Caco-2 (cell line): ENCODE data around the gene GPC6. TPM values are rescaled to one million over a fixed set of nuclear protein-coding genes. Genes with fewer than 3 reads are reported as not detected.

Experiments used
- BruUV-seq: library from RNA; stranded (reverse); fragments of 400-500 nt; replicated peaks from 2 replicates; lab custom pipeline; 2021; lab: Mats Ljungman, UMichigan
- CTCF ChIA-PET: fragments of 300-600 bp; sonication (Branson Sonifier 250); formaldehyde crosslinking; loops from one replicate; lab custom pipeline; 2022; ENCODE audit warnings: antibody characterized with exemption; lab: Charles Lee
- POLR2A ChIA-PET: fragments of 300-600 bp; sonication (Branson Sonifier 250); formaldehyde crosslinking; loops from one replicate; lab custom pipeline; 2022; ENCODE audit warnings: antibody characterized with exemption; lab: Charles Lee
- DNase-seq, 2 experiments: peaks; one replicate each; pipeline versions ENCODE4 v3.0.0 to v3.0.0-alpha.2; 2020 to 2022
- H3K27me3 ChIP-seq: replicated peaks from 2 replicates; pipeline ENCODE4 v1.6.0; 2011; ENCODE audit warnings: low read length; ENCODE audit not compliant: control insufficient read depth, insufficient read depth
- H3K36me3 ChIP-seq: 2 replicates; pipeline ENCODE4 v1.5.1; 2011; ENCODE audit warnings: low read length; ENCODE audit not compliant: control insufficient read depth, insufficient read depth
- H3K4me1 ChIP-seq: fragments of 250-450 bp; sonication (Bioruptor Pico); 2 replicates; pipeline ENCODE4 v1.5.1; 2020; ENCODE audit warnings: mild to moderate bottlenecking
- H3K4me3 ChIP-seq: 2 replicates; pipeline ENCODE4 v1.5.1; 2011; ENCODE audit warnings: low read depth, mild to moderate bottlenecking, control low read depth, low read length
- H3K9me3 ChIP-seq: fragments of 250-450 bp; sonication (Bioruptor Pico); 2 replicates; pipeline ENCODE4 v1.5.1; 2020; ENCODE audit warnings: mild to moderate bottlenecking, moderate library complexity
- H3K27ac Mint-ChIP-seq: one replicate; pipeline ENCODE4 v1.8.0; 2022; ENCODE audit warnings: mixed read lengths; ENCODE audit not compliant: unreplicated experiment
- H3K27me3 Mint-ChIP-seq: one replicate; pipeline ENCODE4 v1.8.0; 2022; ENCODE audit warnings: mixed read lengths; ENCODE audit not compliant: insufficient read depth, unreplicated experiment
- H3K36me3 Mint-ChIP-seq: one replicate; pipeline ENCODE4 v1.8.0; 2022; ENCODE audit warnings: mild to moderate bottlenecking, mixed read lengths; ENCODE audit not compliant: insufficient read depth, unreplicated experiment
- H3K4me1 Mint-ChIP-seq: one replicate; pipeline ENCODE4 v1.8.0; 2022; ENCODE audit warnings: low read depth, mixed read lengths; ENCODE audit not compliant: unreplicated experiment
- H3K4me3 Mint-ChIP-seq: one replicate; pipeline ENCODE4 v1.8.0; 2022; ENCODE audit warnings: mild to moderate bottlenecking, moderate library complexity, mixed read lengths; ENCODE audit not compliant: unreplicated experiment
- H3K9me3 Mint-ChIP-seq: one replicate; pipeline ENCODE4 v1.8.0; 2022; ENCODE audit warnings: mixed read lengths; ENCODE audit not compliant: unreplicated experiment
- CTCF ChIP-seq, 2 experiments: fragments of 200-600 bp in 1 of 2; IDR thresholded peaks; 1 replicate in 1 of 2; 2 replicates in 1 of 2; pipeline versions ENCODE4 v1.5.1 to v1.8.0; 2011 to 2022; ENCODE audit warnings: antibody characterized with exemption in 1 of 2, control low read depth in 1 of 2, inconsistent platforms in 1 of 2, low read depth in 1 of 2, low read length in 1 of 2, mild to moderate bottlenecking in 1 of 2, moderate library complexity in 1 of 2; ENCODE audit not compliant: insufficient read depth in 1 of 2, severe bottlenecking in 1 of 2, unreplicated experiment in 1 of 2
- intact Hi-C: fragments of 100-400 bp; cut with micrococcal nuclease; formaldehyde crosslinking; loops from one replicate; pipeline ENCODE4 v1.10.0; 2022; ENCODE audit not compliant: unreplicated experiment
- total RNA-seq: library from RNA; stranded (reverse); gene quantifications from 2 replicates; pipeline ENCODE4 v1.2.3, GENCODE V29; 2022

The GPC6 gene
- total RNA-seq, 1 experiment from 2014 or later: 0.16 TPM

GRCh38 chr13:93243375-93244063, 16.9 kb downstream of the GPC6 start:
- H3K4me1 Mint-ChIP-seq: no peaks in the 10 kb centered on the region
- DNase-seq: no peak
- intact Hi-C loops: no loop called here
- BruUV-seq: no TSS peak
- H3K4me3 Mint-ChIP-seq: no peak overlapping the region
- ChIA-PET CTCF (no interaction called here), POLR2A (no interaction called here)
- no peaks in the 10 kb centered on the region for H3K27me3 Mint-ChIP-seq
- H3K27ac Mint-ChIP-seq: no peak overlapping the region
- Histone ChIP-seq H3K4me1 (no peaks in the 10 kb centered on the region), H3K36me3 (no peaks in the 10 kb centered on the region), H3K4me3 (no peak overlapping the region), H3K27me3 (no peaks in the 10 kb centered on the region), H3K9me3 (peaks cover 13% of the 10 kb centered on the region)
- H3K9me3 Mint-ChIP-seq: peaks cover 31% of the 10 kb centered on the region
- TF ChIP-seq CTCF (IDR thresholded peaks at IDR 0.05; ENCODE audit: insufficient read depth in 1 of 2, low read depth in 1 of 2, low read length in 1 of 2, severe bottlenecking in 1 of 2, unreplicated experiment in 1 of 2): no peak
- H3K36me3 Mint-ChIP-seq: no peaks in the 10 kb centered on the region

DNA sequence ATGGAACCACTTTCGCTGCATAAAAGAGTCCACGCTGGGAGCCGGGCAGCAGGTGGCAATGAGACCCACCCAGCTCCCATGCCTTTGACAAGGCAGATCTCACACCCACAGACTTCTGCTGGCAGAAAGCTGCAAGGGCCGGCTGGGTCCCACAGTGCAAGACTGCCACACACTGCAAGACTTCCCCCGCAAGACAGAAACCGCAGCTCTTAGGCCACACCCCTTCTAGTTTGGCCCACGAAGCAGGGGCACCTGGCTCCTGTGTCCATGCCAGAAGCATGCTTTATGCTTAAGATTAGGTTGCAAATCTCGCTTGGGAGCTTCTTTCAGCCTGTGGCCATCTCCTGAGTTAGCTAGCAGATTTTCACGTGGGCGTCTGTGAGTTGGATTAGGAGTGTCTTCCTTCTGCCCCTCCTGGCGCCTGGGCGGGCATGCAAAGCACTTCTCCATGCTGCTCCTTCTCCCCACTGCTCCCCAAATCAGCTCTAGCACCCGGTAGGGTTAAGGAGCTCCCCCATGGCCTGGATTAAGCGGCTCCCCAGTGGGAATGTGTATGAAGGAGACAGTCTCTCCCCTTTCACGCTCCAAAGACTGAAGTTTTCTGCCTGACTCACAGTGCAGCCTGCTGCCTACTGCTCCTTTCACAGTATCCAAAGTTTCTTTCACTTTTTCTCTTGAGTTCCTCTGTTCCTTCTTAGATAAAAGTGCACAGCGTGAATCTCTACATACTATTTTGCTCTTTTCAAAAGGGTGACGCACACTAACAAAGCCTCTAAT, 17.7 kb downstream of the GPC6 start:
- Mint-ChIP-seq H3K4me1 (no peaks in the 10 kb centered on the region), H3K27ac (no peak overlapping the region), H3K27me3 (no peaks in the 10 kb centered on the region), H3K9me3 (peaks cover 23% of the 10 kb centered on the region), H3K36me3 (no peaks in the 10 kb centered on the region), H3K4me3 (no peak overlapping the region)
- Histone ChIP-seq H3K4me3 (no peak overlapping the region), H3K27me3 (no peaks in the 10 kb centered on the region), H3K9me3 (peaks cover 5% of the 10 kb centered on the region), H3K4me1 (no peaks in the 10 kb centered on the region), H3K36me3 (no peaks in the 10 kb centered on the region)
- CTCF ChIA-PET: interaction anchor here (0.6 kb wide), 1 partner anchor 522 kb away, joined by 3 read pairs; no protein-coding TSS in a partner anchor
- BruUV-seq: no TSS peak
- TF ChIP-seq CTCF (IDR thresholded peaks at IDR 0.05; ENCODE audit: insufficient read depth in 1 of 2, low read depth in 1 of 2, low read length in 1 of 2, severe bottlenecking in 1 of 2, unreplicated experiment in 1 of 2): no peak
- no peak for DNase-seq
- intact Hi-C loops: no loop called here
- POLR2A ChIA-PET: no interaction called here

GRCh38 chr13:93244918-93245280, 18.3 kb downstream of the GPC6 start:
- Mint-ChIP-seq H3K36me3 (no peaks in the 10 kb centered on the region), H3K27me3 (no peaks in the 10 kb centered on the region), H3K4me3 (no peak overlapping the region), H3K4me1 (no peaks in the 10 kb centered on the region), H3K9me3 (peaks cover 21% of the 10 kb centered on the region), H3K27ac (no peak overlapping the region)
- no peaks in the 10 kb centered on the region for H3K36me3 ChIP-seq
- DNase-seq: no peak
- BruUV-seq: no TSS peak
- no peaks in the 10 kb centered on the region for H3K9me3 ChIP-seq
- ChIA-PET POLR2A (no interaction called here), CTCF (no interaction called here)
- no peaks in the 10 kb centered on the region for H3K4me1 ChIP-seq
- intact Hi-C loops: no loop called here
- H3K27me3 ChIP-seq: no peaks in the 10 kb centered on the region
- H3K4me3 ChIP-seq: no peak overlapping the region
- TF ChIP-seq CTCF (IDR thresholded peaks at IDR 0.05; ENCODE audit: insufficient read depth in 1 of 2, low read depth in 1 of 2, low read length in 1 of 2, severe bottlenecking in 1 of 2, unreplicated experiment in 1 of 2): no peak
